ENCODE measurements around the gene CTNNA3.

CTNNA3 gene

DNA sequence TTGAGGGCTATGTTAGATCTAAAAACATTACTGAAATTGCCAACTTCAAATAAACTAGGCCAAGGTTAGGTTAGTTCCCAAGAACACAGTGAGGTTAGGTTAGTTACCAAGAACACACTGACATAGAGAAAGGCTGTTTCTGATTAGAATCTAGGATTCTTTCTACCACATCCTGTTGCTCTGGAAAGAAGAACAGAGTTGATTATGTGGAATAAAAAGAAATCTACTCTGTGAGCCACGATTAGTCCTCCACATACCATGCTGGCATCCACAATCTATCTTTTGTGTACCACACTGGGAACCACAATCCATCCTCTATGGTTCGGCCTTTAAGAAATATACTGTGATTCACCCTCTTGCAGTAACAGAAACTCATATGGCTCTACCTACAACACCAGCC, 678.8 kb downstream of the CTNNA3 start:
- DNase-seq (ENCODE audit: low read depth in 2 of 2), result no peak

GRCh38 chr10:67015225-67015624, 680.8 kb downstream of the CTNNA3 start:
- DNase-seq (ENCODE audit: low read depth in 2 of 2), result no peak

- no peak for DNase-seq (ENCODE audit: low read depth in 2 of 2)
Observed at GRCh38 chr10:67011981-67012380, 684.0 kb downstream of the CTNNA3 start.

DNA sequence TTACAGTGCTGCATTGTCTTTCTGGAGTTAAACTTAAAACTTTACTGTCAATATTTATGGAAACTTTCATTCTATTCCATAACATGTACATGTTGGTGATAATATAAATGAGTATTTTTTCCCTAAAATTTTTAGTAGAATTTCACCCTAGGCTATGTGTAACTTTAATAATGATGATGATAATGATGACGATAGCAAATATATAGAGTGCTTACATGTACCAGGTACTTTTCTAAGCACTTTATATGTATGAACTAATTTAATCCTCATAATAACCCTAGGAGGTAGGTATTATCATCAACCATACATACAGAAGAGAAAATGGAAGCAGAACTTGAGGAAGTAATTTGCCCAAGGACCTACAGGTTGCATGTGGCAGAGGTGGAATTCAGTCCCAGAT, 684.5 kb downstream of the CTNNA3 start:
- no peak for DNase-seq (ENCODE audit: low read depth in 2 of 2)

DNA sequence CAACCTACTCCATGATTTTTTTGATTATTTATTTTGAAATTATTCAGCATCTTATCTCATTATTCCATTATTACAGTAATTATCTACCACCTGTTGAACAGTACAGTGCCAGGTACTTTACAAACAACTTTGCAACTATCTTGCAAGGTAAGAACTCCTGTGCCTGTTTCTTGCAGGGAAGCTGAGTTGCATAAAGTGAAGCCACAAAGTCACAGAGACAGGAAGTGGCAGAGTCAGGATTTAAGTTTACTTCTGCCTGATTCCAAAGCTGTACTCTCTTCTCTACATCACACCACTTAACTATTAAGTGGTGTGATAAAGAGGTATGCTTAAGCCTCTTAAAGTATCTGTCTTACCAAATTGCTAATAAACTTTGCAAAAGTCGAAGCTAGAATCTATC, 690.0 kb downstream of the CTNNA3 start:
- no peak for DNase-seq (ENCODE audit: low read depth in 2 of 2)

- no peak for DNase-seq (ENCODE audit: low read depth in 2 of 2)
Observed at GRCh38 chr10:67004690-67005089, 691.3 kb downstream of the CTNNA3 start.

DNA sequence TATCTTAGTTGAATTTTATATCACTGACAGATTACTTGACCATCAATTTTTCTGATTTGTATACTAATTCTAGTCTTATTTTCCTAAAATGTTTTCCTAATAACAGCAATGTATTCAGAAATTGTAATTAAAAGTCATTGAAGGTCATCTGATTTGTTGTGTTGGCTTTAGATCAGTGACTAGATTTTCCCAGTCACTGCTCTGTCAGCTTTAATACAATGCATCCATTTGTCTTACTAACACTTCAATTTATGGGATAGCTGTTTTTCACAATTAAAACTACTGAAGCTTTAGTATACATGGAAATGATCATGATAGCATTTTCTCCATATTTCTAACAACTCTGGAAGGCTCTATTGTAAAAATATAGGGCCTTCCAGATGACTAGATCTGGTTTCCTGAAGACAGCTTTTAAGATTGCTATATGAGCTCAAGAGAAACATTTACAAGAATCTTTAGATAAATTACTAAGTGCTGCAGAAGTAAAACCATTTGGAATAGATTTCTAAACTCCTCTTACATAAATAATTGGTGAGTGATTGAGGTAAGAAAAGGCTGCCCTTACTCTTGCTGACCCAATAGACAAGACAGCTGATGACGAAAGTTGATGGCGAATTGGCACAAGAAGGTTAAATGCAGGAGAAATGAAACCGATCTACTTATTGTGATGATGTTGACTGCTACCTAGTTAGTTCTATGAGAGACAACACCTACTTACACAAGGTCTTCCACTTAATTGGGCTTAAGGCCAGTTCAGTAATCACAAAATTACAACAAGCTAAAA, 696.0 kb downstream of the CTNNA3 start:
- DNase-seq (ENCODE audit: low read depth in 2 of 2), result no peak

- no peak for DNase-seq (ENCODE audit: low read depth in 2 of 2)
Observed at GRCh38 chr10:66996996-66997395, 699.0 kb downstream of the CTNNA3 start.

DNA sequence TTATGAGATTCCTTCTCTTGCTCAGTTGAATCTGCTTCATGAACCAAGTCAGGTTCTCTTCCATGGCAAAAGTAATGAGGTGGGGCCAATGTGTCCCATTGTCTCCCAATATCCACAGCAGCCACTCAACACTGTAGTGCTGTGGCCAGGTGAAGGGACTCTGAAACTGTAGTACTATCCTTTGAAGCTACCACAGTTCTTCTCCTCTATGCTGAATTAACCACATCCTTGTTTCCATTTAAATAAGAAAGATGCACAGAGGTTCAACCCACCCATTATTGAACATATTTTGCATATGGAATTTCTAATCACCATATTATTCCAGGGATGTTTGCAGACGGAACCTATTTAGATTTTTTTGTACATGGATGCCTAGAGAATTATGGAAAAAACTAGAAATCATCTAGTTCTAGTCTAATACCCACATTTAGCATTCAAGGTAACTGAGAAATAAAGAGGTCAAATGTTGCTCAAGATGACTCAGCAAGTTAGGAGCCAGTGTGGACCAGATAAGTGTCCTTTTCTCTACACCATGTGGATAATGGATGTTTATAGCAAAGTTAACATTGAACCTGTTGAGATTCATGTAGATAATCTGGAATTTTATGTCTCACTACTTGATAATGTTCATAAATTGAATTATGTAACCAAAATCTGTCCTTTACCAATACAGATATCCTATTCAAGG, 705.7 kb downstream of the CTNNA3 start:
- DNase-seq (ENCODE audit: low read depth in 2 of 2), result no peak

GRCh38 chr10:66983475-66983818, 712.5 kb downstream of the CTNNA3 start:
- DNase-seq (ENCODE audit: low read depth in 2 of 2), result no peak

DNA sequence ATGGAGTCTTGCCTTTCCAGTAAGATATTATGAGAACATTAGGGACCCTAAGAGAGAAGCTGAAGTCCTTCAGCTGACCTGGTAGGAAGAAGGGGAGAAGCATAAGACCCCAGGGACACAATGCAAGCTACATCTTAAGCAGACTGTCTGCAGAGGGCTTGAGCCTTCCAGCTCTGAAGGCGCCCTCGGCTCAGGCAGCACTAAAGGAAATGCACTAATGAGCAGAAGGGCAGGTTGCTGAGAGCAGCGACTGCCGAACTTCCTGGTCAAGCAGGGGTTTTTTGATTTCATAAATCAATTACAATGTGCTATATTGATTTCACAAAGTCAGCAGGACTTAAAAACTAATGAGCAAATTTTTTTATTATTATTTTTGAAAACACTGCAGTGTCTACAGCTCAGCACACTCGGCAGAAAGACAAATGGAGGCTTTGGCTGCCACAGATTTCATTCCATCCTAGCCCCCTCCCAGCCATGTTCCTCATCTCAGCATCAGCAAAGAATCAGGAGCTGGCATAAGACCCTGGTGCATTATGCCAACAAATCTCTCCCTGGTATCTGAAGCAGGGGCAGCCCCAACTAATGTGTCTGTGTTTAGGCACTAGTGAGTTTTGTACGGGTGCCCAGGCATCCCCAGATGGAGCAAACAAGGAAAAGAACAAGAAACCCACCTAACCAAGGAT, 713.1 kb downstream of the CTNNA3 start:
- no peak for DNase-seq (ENCODE audit: low read depth in 2 of 2)

DNA sequence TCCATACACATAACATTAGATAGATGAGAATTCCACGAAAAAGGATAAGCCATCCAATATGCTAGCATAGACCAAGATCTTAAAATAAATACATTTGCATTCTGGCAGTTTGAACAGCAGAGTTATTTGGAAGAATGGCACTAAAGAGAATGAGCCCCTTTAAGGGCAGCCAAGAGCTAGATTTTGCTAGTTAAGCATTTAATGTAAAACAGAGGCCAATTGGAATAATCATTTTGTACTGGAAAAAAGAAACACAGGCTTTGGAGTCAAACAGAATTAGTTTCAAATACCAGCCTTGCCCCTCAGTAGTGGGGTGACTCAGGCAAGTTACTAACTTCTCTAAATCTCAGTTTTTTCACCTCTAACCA, 714.0 kb downstream of the CTNNA3 start:
- no peak for DNase-seq (ENCODE audit: low read depth in 2 of 2)

DNA sequence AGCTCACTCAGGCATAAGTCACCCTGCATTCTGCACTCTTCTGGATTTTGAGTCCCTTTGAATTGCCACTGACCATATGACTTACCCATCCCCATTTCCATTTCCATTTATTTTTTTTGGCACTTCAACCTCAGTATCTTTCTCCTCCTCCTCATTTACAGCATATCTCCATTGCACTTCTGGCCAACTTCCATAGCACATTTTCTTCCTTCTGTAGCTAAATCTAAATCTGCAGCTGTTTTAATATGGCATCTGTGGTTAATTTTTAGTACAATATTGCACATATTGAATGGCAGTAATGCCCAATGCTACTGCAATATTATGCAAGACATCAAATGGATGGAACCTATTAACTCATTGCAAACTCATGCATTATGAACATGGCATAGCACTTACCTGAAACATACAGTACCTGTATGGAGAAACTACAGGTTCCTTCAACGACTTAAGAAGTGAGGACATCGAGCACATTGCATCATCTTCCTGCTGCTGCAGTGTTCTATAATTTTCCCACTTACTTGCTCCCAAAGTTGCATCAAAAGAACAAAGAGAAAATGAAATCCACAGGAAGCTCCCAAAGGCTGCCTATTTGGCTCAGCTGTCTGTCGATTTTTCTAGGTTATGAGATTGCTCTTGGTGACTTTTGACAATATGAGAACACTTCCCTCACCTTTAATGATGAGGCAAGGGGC, 714.5 kb downstream of the CTNNA3 start:
- DNase-seq (ENCODE audit: low read depth in 2 of 2), result no peak

DNA sequence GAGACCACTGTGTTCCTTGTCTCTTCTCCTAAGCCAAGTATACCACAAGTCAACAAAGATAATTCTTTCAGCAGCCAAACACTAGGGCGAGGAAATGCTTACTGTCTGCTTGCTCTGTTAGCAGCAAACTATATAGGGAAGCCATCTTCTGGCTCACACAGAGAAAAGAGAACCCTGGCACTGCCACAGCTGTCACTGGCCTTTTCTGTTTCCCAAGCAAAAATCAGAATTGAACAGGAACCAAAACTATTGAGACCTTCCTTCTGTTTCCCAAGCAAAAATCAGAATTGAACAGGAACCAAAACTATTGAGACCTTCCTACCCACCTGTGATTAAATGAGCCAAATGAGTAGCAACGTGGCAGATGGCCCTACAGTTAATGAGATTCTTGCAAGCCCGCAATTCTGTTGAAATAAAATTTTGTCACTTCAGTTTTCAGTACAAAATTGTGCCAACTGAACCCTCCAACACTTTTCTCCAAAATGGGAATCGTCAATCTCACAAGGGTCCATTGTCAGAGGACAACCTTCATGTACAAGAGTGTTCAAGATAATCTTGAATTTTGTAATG, 715.7 kb downstream of the CTNNA3 start:
- DNase-seq (ENCODE audit: low read depth in 2 of 2), result no peak

- DNase-seq (ENCODE audit: low read depth in 2 of 2), result no peak
Observed at GRCh38 chr10:66964946-66965345, 731.0 kb downstream of the CTNNA3 start.

DNA sequence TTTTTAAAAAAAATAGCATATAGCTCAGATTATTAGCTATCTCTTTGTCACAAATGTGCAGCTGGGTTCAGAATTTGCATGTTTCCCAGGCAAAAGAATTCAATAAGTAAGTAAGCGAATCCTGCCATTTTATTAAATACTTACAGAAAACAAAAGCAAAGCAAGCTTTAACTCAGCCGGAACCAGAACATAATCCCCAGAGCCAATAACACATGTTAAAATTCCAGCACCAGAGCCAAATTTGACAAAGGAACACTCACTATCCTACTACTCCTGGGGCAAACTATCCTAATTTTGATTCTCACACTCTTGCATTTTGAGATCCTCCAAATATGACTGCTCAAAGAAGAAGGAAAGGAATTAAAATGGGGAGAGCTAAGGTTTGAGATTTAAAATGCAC, 737.5 kb downstream of the CTNNA3 start:
- no peak for DNase-seq (ENCODE audit: low read depth in 2 of 2)

DNA sequence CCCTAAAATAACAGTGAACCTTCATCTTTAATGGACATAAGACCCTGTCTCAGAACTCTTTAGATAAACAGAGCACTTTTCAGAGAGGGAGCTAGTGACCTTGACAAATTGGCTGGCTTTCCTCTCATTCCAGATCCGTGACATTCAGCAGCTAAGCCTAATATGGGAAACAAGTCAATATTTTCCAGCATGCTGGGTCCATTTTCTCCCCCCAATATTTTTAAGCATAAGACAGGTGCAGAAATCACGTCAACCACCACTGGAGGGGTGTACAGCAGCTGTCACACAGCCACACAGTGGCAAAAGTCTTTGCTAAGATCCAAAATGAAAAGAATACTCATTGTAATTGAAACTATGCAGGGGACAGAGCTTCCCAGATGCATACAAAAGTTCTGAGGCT, 744.1 kb downstream of the CTNNA3 start:
- no peak for DNase-seq (ENCODE audit: low read depth in 2 of 2)

GRCh38 chr10:66943590-66943989, 752.4 kb downstream of the CTNNA3 start:
- DNase-seq (ENCODE audit: low read depth in 2 of 2), result no peak

DNA sequence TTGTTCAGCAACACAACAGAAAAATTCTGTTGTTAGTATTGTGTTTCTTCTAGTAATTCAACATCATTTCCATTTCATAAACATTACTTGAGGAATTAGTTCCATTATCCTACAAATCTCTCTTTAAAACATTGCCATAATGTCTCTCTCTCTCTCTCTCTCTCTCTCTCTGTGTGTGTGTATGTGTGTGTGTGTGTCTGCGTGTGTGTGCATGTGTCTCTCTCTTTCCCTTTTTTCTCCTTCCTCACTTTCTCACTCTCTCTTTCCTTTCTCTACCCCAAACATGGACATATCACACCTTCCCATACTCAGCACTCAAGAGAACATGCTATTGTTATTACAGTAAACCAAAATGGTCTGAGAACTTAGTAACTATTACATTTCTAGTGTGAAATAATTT, 753.6 kb downstream of the CTNNA3 start:
- no peak for DNase-seq (ENCODE audit: low read depth in 2 of 2)

DNA sequence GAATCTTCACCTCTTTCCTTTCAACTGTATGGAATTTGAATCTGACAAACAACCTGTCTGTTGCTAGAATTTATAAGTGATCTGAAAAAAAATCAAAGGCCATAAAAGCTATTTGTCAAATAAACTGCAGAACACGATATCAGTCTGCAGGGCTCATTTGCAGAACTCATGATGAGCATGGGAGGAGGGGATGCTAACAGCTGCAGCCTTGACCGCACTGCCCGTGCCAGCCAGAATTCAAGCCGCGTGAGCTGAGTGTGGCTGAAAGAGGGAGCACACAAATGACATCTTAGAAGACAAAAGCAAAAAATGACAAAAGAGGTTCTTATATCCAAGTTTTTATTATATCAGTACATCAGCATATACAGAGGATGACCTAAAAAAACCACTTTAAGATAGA, 754.5 kb downstream of the CTNNA3 start:
- DNase-seq (ENCODE audit: low read depth in 2 of 2), result no peak

GRCh38 chr10:66940965-66941364, 755.0 kb downstream of the CTNNA3 start:
- DNase-seq (ENCODE audit: low read depth in 2 of 2), result no peak

DNA sequence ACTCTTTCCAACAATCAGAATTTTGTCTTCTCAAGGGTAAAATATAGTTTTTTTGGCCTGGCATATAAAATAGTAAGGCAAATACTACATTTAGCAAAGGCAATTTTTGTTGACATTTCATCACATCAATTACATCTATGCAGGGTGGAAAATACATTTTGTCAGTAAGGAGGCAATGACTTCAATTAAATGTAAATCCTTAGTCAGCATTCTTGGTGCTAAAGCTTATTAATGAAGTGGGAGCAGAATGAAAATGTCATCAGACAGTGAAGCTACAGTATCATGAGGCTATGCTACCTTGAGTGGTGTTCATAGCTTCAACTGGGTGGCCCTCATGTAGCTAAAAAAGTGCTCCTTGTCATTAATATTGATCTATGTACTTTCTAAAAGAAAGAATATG, 761.3 kb downstream of the CTNNA3 start:
- no peak for DNase-seq (ENCODE audit: low read depth in 2 of 2)

Data from stimulated activated CD8-positive, alpha-beta memory T cell treated with anti-CD3 and anti-CD28 coated beads, Interleukin-7, amount 100 ng/mL, for 4 hours (primary cell).